ENCODE data around the gene WIPF1. TPM values are rescaled to one million over a fixed set of nuclear protein-coding genes. Genes with fewer than 3 reads are reported as not detected.

The WIPF1 gene
- total RNA-seq, 1 experiment from 2014 or later: 6.4 TPM

- no peak for ATAC-seq
- H3K9me3 Mint-ChIP-seq: no peaks in the 10 kb centered on the region
- no peaks in the 10 kb centered on the region for H3K36me3 Mint-ChIP-seq
- H3K4me1 Mint-ChIP-seq: peaks cover 15% of the 10 kb centered on the region
- ChIA-PET POLR2A (no interaction called here), CTCF (interaction anchor here (2.1 kb wide), 1 partner anchor 12 kb away, joined by 6 read pairs; no protein-coding TSS in a partner anchor)
- TF ChIP-seq JAZF1 (CRISPR knock-in tag; IDR thresholded peaks at IDR 0.05): no peak
- TF ChIP-seq ZNF317 (CRISPR knock-in tag; IDR thresholded peaks at IDR 0.05; ENCODE audit: borderline replicate concordance, low read depth): no peak
- TF ChIP-seq GABPB1 (CRISPR knock-in tag; IDR thresholded peaks at IDR 0.05): no peak
- no peak for TF ChIP-seq STAT6 (CRISPR knock-in tag; conservative IDR thresholded peaks at IDR 0.05; ENCODE audit: low read depth)
- no peak for TF ChIP-seq ZNF425 (CRISPR knock-in tag; conservative IDR thresholded peaks at IDR 0.05)
- TF ChIP-seq TP53 (CRISPR knock-in tag; IDR thresholded peaks at IDR 0.05): no peak
- no peak for TF ChIP-seq ZNF263 (CRISPR knock-in tag; IDR thresholded peaks at IDR 0.05; ENCODE audit: low read depth)
- TF ChIP-seq MAX (CRISPR knock-in tag; IDR thresholded peaks at IDR 0.05): no peak
- no peak for TF ChIP-seq NR2C2 (CRISPR knock-in tag; IDR thresholded peaks at IDR 0.05)
- TF ChIP-seq SMAD3 (CRISPR knock-in tag; IDR thresholded peaks at IDR 0.05; ENCODE audit: borderline replicate concordance): no peak
- TF ChIP-seq ZNF138 (CRISPR knock-in tag; conservative IDR thresholded peaks at IDR 0.05): no peak
- no peak for TF ChIP-seq NR3C1 (CRISPR knock-in tag; conservative IDR thresholded peaks at IDR 0.05; ENCODE audit: low read depth)
- no peak for TF ChIP-seq ZNF121 (CRISPR knock-in tag; IDR thresholded peaks at IDR 0.05)
- no peak for TF ChIP-seq E2F5 (CRISPR knock-in tag; IDR thresholded peaks at IDR 0.05)
- no peak for TF ChIP-seq ELF4 (CRISPR knock-in tag; IDR thresholded peaks at IDR 0.05; ENCODE audit: low read depth)
- TF ChIP-seq IRF1 (CRISPR knock-in tag; IDR thresholded peaks at IDR 0.05): no peak
- TF ChIP-seq ZNF671 (CRISPR knock-in tag; IDR thresholded peaks at IDR 0.05): no peak
- no peak for TF ChIP-seq SMAD4 (CRISPR knock-in tag; IDR thresholded peaks at IDR 0.05)
- no peak for DNase-seq (ENCODE audit: low spot score)
- H3K27ac Mint-ChIP-seq: no peak overlapping the region
- no peak overlapping the region for H3K4me3 Mint-ChIP-seq
- H3K27me3 Mint-ChIP-seq (ENCODE audit: low read depth): no peaks in the 10 kb centered on the region
Measured at GRCh38 chr2:174590928-174591648, 6.5 kb downstream of the WIPF1 start.

- H3K36me3 Mint-ChIP-seq: no peaks in the 10 kb centered on the region
- TF ChIP-seq CREM (CRISPR knock-in tag; IDR thresholded peaks at IDR 0.05) (no peak), ZNF317 (CRISPR knock-in tag; IDR thresholded peaks at IDR 0.05; ENCODE audit: borderline replicate concordance, low read depth) (peak; percentile 53; the same call in 1 of the 2 replicates), HMGA2 (CRISPR knock-in tag; IDR thresholded peaks at IDR 0.05) (no peak), E2F1 (CRISPR knock-in tag; IDR thresholded peaks at IDR 0.05) (no peak), ZNF671 (CRISPR knock-in tag; IDR thresholded peaks at IDR 0.05) (no peak), NR3C1 (CRISPR knock-in tag; conservative IDR thresholded peaks at IDR 0.05; ENCODE audit: low read depth) (no peak), PREB (CRISPR knock-in tag; IDR thresholded peaks at IDR 0.05; ENCODE audit: borderline replicate concordance) (no peak)
- ATAC-seq: no peak
- POLR2A ChIA-PET: no interaction called here
- H3K27ac Mint-ChIP-seq: no peak overlapping the region
- H3K4me3 Mint-ChIP-seq: no peak overlapping the region
- peaks cover 22% of the 10 kb centered on the region for H3K4me1 Mint-ChIP-seq
- H3K27me3 Mint-ChIP-seq (ENCODE audit: low read depth): no peaks in the 10 kb centered on the region
- DNase-seq (ENCODE audit: low spot score): no peak
- H3K9me3 Mint-ChIP-seq: no peaks in the 10 kb centered on the region
- CTCF ChIA-PET: interaction anchor here (2.1 kb wide), 1 partner anchor 13 kb away, joined by 6 read pairs; no protein-coding TSS in a partner anchor
Measured at GRCh38 chr2:174590346-174590745, 7.3 kb downstream of the WIPF1 start.

All from WTC11 (cell line).